Mucosa of rectum (tissue), 2 donors: ENCODE results near the gene SPDYE3.
A peak's percentile ranks its signal among the peaks of the same experiment; 100 is the strongest.
"Not testable (repeated sequence)": the region's sequence is repeated elsewhere in the genome, so short reads cannot be mapped to it uniquely, and the experiment has no call there.

Source experiments
- H3K27ac ChIP-seq, 2 donors: one replicate each; pipeline ENCODE4 v1.7.0; 2013; ENCODE audit warnings: inconsistent platforms in 2 of 2, low read depth in 2 of 2, low read length in 2 of 2
- H3K27me3 ChIP-seq, 2 donors: one replicate each; pipeline ENCODE4 v1.7.0; 2013; ENCODE audit warnings: low read length in 2 of 2; ENCODE audit not compliant: control insufficient read depth in 2 of 2, insufficient read depth in 2 of 2
- H3K36me3 ChIP-seq, 2 donors: one replicate each; pipeline ENCODE4 v1.7.0; 2013; ENCODE audit warnings: low read length in 2 of 2; ENCODE audit not compliant: control insufficient read depth in 2 of 2, insufficient read depth in 2 of 2
- H3K4me1 ChIP-seq, 2 donors: one replicate each; pipeline ENCODE4 v1.7.0; 2013; ENCODE audit warnings: low read length in 2 of 2, mild to moderate bottlenecking in 1 of 2; ENCODE audit not compliant: control insufficient read depth in 2 of 2, insufficient read depth in 2 of 2
- H3K4me3 ChIP-seq, 2 donors: one replicate each; pipeline ENCODE4 v1.7.0; 2013; ENCODE audit warnings: low read length in 2 of 2
- H3K9ac ChIP-seq, 2 donors: one replicate each; pipeline ENCODE4 v1.7.0; 2013; ENCODE audit warnings: low read length in 2 of 2, low read depth in 1 of 2, mild to moderate bottlenecking in 1 of 2
- H3K9me3 ChIP-seq, 2 donors: one replicate each; pipeline ENCODE4 v1.7.0; 2013; ENCODE audit warnings: low read length in 2 of 2; ENCODE audit not compliant: control insufficient read depth in 2 of 2
- donor health status: healthy.
- donor health status: Normal muscosa, but diverticular disease.

The SPDYE3 gene

GRCh38 chr7:100270046-100270918, 37.2 kb upstream of the SPDYE3 start:
- H3K27me3 ChIP-seq, H3K27ac ChIP-seq, H3K9ac ChIP-seq, H3K36me3 ChIP-seq, H3K9me3 ChIP-seq, H3K4me1 ChIP-seq: not testable (repeated sequence)
- peak overlapping the region; percentile 10 to 37 for H3K4me3 ChIP-seq

- H3K4me3 ChIP-seq, result peak overlapping the region; percentile 10 to 37
- not testable (repeated sequence) for H3K27ac ChIP-seq, H3K9ac ChIP-seq, H3K9me3 ChIP-seq, H3K4me1 ChIP-seq, H3K36me3 ChIP-seq, H3K27me3 ChIP-seq
These were observed 36.4 kb upstream of the SPDYE3 start for GRCh38 chr7:100270941-100271593.

GRCh38 chr7:100271716-100272537, 35.6 kb upstream of the SPDYE3 start:
- Histone ChIP-seq H3K4me3 (peak overlapping the region; percentile 58 to 61), H3K9me3 (no peaks in the 10 kb centered on the region), H3K27me3 (no peaks in the 10 kb centered on the region), H3K9ac (peak overlapping the region in 1 of 2 donors; percentile 57), H3K36me3 (no peaks in the 10 kb centered on the region), H3K4me1 (peaks cover 3 to 8% of the 10 kb centered on the region in 2 donors), H3K27ac (no peak overlapping the region)

- H3K36me3 ChIP-seq, H3K4me1 ChIP-seq, H3K27me3 ChIP-seq, H3K27ac ChIP-seq, H3K9me3 ChIP-seq: not testable (repeated sequence)
- Histone ChIP-seq H3K4me3 (peak overlapping the region; percentile 57 to 58), H3K9ac (peak overlapping the region in 1 of 2 donors; percentile 57)
These were observed 35.0 kb upstream of the SPDYE3 start for GRCh38 chr7:100272538-100272902.

- no peak overlapping the region for H3K4me3 ChIP-seq
- no peak overlapping the region for H3K9ac ChIP-seq
- no peaks in the 10 kb centered on the region for H3K9me3 ChIP-seq
- H3K36me3 ChIP-seq, result no peaks in the 10 kb centered on the region
- H3K27ac ChIP-seq, result no peak overlapping the region
- no peaks in the 10 kb centered on the region for H3K27me3 ChIP-seq
- peaks cover 3 to 6% of the 10 kb centered on the region in 2 donors for H3K4me1 ChIP-seq
These were observed 32.4 kb upstream of the SPDYE3 start for GRCh38 chr7:100275120-100275519.

- not testable (repeated sequence) for H3K9ac ChIP-seq, H3K27me3 ChIP-seq, H3K36me3 ChIP-seq, H3K9me3 ChIP-seq, H3K27ac ChIP-seq, H3K4me3 ChIP-seq, H3K4me1 ChIP-seq
These were observed 31.4 kb upstream of the SPDYE3 start for GRCh38 chr7:100276126-100276525.

- not testable (repeated sequence) for H3K36me3 ChIP-seq, H3K9me3 ChIP-seq, H3K9ac ChIP-seq, H3K4me3 ChIP-seq, H3K27me3 ChIP-seq, H3K27ac ChIP-seq, H3K4me1 ChIP-seq
These were observed 25.4 kb upstream of the SPDYE3 start for GRCh38 chr7:100282069-100282608.

- H3K4me3 ChIP-seq, H3K9ac ChIP-seq, H3K36me3 ChIP-seq, H3K27ac ChIP-seq, H3K9me3 ChIP-seq, H3K27me3 ChIP-seq, H3K4me1 ChIP-seq: not testable (repeated sequence)
These were observed 24.4 kb upstream of the SPDYE3 start for GRCh38 chr7:100283147-100283546.

GRCh38 chr7:100287191-100287969, 20.1 kb upstream of the SPDYE3 start:
- H3K9ac ChIP-seq, H3K4me3 ChIP-seq, H3K36me3 ChIP-seq, H3K4me1 ChIP-seq, H3K9me3 ChIP-seq, H3K27me3 ChIP-seq, H3K27ac ChIP-seq: not testable (repeated sequence)
